ENCODE results near the gene PPP1R8.

- TF ChIP-seq SUZ12 (IDR thresholded peaks at IDR 0.05; ENCODE audit: extremely low read depth, insufficient read depth, insufficient read length): no peak
- TF ChIP-seq ZNF274 (IDR thresholded peaks at IDR 0.05; ENCODE audit: low read depth, low read length): no peak
Measured at GRCh38 chr1:27885621-27886352, 55.2 kb downstream of the PPP1R8 start.

Measured in NT2/D1 (cell line).